ENCODE data around the gene KCNK15.

KCNK15 gene

GRCh38 chr20:44754554-44754953 lies 8.9 kb downstream of the KCNK15 start:
- no peak for TF ChIP-seq CTCF (IDR thresholded peaks at IDR 0.05; ENCODE audit: low read depth, low read length, missing control alignments)
- no peak overlapping the region for H3K4me3 ChIP-seq (ENCODE audit: low read depth, low read length)
- in situ Hi-C loops (cut with HindIII; ENCODE audit: low sequenced_read_pairs): loop anchor here (5.0 kb wide), 1 partner anchor 113 kb away; no protein-coding TSS in a partner anchor
- no peak for DNase-seq (ENCODE audit: low read depth)

GRCh38 chr20:44756011-44756688 lies 10.5 kb downstream of the KCNK15 start:
- no peak for TF ChIP-seq CTCF (IDR thresholded peaks at IDR 0.05; ENCODE audit: low read depth, low read length, missing control alignments)
- DNase-seq (ENCODE audit: low read depth): no peak
- in situ Hi-C loops (cut with HindIII; ENCODE audit: low sequenced_read_pairs): no loop called here
- no peak overlapping the region for H3K4me3 ChIP-seq (ENCODE audit: low read depth, low read length)

GRCh38 chr20:44756956-44757355 lies 11.3 kb downstream of the KCNK15 start:
- TF ChIP-seq CTCF (IDR thresholded peaks at IDR 0.05; ENCODE audit: low read depth, low read length, missing control alignments): no peak
- in situ Hi-C loops (cut with HindIII; ENCODE audit: low sequenced_read_pairs): no loop called here
- no peak for DNase-seq (ENCODE audit: low read depth)
- H3K4me3 ChIP-seq (ENCODE audit: low read depth, low read length): no peak overlapping the region

- DNase-seq (ENCODE audit: low read depth): no peak
- H3K4me3 ChIP-seq (ENCODE audit: low read depth, low read length): no peak overlapping the region
- in situ Hi-C loops (cut with HindIII; ENCODE audit: low sequenced_read_pairs): no loop called here
- TF ChIP-seq CTCF (IDR thresholded peaks at IDR 0.05; ENCODE audit: low read depth, low read length, missing control alignments): no peak
Measured at GRCh38 chr20:44758247-44759101, 12.8 kb downstream of the KCNK15 start.

GRCh38 chr20:44759595-44759994 lies 13.9 kb downstream of the KCNK15 start:
- in situ Hi-C loops (cut with HindIII; ENCODE audit: low sequenced_read_pairs): no loop called here
- TF ChIP-seq CTCF (IDR thresholded peaks at IDR 0.05; ENCODE audit: low read depth, low read length, missing control alignments): no peak
- H3K4me3 ChIP-seq (ENCODE audit: low read depth, low read length): no peak overlapping the region
- DNase-seq (ENCODE audit: low read depth): no peak

GRCh38 chr20:44761423-44761822 lies 15.8 kb downstream of the KCNK15 start:
- H3K4me3 ChIP-seq (ENCODE audit: low read depth, low read length): no peak overlapping the region
- DNase-seq (ENCODE audit: low read depth): no peak
- in situ Hi-C loops (cut with HindIII; ENCODE audit: low sequenced_read_pairs): no loop called here
- no peak for TF ChIP-seq CTCF (IDR thresholded peaks at IDR 0.05; ENCODE audit: low read depth, low read length, missing control alignments)
